Measurements from ENCODE around the gene SLC9A6.
A peak's percentile ranks its signal among the peaks of the same experiment; 100 is the strongest.

Gene SLC9A6

DNA sequence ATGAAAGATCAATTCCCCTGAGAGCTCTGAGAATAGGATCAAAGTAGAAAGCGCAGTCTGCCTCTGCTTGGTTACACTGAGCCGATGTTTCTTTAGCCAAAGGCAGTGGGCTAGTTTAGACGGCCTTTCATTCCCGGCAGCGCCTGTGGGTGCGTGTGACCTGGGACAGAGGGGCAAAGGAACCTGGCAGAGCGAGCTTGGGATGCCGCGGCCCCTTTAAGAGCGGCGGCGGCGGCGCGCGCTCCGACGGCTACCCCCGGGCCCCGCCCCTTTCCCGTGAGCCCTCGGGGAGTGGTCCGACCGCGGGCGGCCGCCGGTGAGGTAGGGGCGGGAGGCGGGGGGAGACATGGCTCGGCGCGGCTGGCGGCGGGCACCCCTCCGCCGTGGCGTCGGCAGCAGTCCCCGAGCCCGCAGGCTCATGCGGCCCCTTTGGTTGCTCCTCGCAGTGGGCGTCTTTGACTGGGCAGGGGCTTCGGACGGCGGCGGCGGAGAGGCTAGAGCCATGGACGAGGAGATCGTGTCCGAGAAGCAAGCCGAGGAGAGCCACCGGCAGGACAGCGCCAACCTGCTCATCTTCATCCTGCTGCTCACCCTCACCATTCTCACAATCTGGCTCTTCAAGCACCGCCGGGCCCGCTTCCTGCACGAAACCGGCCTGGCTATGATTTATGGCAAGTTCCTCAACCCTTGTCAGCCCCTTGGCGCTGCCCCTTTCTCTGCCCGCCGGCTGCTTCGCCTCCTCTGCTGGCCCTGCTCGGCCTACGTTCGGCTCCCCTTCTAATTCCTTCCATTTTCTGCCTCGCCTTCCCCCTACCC lies at the start of gene SLC9A6:
TSS of gene SLC9A6 (plus strand) at position 279 of the 816 bp plus-strand sequence. CDS start at position 503, 224 bp downstream.
- peak; percentile 19 for DNase-seq

DNA sequence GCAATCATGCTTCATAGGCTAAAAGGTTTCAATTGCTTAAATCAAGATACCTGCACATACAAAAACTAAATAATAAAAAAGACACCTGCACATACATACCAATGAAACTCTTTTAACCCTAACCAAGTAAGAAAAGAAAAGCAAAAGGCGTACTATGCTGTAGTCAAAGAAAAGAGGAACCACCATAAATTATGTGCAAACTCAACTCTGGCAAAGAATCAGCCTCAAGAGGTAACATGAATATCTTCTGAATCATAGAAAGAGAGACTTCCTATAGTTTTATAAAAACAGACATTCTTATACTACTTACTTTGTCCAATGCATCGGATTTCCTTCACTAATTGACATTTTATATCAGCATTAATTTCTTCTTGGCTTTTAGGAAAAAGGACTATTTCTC lies 40.7 kb upstream of the SLC9A6 start:
- DNase-seq: no peak

DNA sequence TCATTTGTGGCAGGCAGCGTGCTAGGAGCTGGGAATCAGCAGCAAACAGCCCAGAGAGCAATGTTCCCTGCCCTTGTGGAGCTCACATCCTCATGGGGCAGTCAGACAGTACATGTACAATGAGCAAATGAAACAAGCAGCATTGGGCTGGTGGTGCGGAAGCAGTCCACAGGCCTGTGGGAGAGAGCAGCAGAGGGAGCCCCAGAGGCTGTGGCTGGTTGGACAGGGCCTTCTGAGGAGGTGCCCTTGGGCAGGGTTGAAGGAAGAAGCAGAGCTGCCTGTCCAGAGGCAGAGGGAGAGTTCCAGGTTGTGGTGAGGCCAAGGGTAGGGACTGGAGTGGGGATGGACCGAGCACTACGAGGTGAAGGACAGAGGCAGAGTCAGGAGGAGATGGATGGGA lies 33.9 kb upstream of the SLC9A6 start:
- DNase-seq: no peak

DNA sequence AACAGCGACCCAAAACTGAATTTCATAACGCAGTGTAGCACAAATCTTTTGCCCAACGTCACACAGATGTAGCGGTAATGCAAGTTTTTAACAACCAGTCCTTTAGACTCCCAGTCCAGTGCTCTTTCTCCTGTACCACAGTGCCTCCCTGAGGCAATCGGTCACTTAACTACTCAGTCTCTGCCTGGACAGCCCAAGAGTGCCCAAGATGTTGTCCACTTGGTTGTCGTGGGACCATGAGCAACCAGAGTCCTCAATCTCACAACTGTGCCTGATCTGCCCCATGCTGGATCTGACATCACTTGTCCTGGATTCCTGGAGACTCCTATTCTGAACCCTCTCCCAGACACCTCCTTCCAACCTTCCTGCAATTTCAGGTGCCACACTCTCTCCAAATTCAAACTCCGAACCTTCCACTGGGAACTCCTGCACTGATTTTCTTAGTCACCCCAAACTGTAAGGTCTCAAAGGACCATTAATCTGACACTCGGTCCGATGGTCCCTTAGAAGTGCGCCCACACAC lies 12.1 kb upstream of the SLC9A6 start:
- DNase-seq: no peak

DNA sequence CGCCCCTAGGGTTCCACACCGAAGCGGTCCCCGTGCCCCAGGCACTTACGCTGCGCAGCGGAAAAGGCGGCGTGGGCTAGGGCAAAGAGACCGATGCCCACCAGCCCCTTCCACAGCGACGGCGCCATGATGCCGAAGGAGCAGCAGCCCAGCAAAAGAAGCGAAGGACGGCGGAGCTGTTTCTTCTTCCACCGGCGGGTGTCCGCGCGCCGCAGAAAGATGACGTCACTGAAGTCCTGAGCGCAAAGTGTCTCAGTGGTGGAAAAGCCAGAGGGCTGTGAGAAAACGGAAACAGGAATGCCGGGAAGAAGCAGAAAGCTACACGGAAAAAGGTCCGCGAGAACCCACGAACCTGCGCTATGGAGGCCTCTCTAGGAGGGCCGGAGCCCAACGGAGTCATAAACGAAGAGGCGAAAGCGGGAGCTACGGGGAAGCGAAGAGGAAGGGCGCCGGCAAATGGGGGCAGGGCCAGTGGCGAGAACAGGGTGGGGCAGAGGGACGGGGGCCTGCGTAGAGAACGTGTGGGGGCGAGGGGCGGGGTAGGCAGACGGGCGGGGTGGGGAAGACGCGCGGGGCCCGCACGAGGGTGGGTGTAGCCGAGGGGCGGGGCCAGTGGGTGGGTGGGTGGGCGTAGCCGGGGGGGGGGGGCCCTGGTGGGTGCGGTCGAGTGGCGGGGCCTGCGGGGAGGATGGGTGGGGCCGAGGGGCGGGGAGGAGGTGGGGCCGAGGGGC lies 11.5 kb upstream of the SLC9A6 start, which contains the start of gene MMGT1:
TSS of gene MMGT1 (minus strand) at position 441 of the 731 bp plus-strand sequence. CDS start at position 128, 313 bp downstream.
- peak; percentile 59 for DNase-seq

DNA sequence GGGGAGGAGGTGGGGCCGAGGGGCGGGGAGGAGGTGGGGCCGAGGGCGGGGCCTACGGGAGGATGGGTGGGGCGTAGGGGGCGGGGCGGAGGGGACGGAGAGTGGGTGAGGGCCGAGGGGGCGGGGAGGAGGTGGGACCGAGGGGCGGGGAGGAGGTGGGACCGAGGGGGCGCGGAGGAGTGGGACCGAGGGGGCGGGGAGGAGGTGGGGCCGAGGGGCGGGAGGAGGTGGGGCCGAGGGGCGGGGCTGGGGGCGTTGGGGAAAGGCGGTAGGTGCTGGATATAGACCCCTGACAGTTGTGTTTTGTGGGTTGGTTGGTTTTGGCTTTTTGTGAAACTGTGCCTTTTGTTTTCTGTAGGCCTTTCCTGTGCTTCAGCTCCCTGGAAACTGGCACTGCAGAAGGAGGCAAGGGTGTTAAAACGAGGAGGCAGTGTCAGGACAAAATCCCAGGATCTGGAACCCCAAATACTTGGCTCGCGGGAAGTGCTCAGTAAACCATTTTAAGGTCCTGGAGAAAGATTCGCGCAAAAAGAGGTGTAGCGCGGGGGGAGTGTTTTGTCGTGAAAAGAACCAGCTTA lies 10.9 kb upstream of the SLC9A6 start:
- DNase-seq: no peak

DNA sequence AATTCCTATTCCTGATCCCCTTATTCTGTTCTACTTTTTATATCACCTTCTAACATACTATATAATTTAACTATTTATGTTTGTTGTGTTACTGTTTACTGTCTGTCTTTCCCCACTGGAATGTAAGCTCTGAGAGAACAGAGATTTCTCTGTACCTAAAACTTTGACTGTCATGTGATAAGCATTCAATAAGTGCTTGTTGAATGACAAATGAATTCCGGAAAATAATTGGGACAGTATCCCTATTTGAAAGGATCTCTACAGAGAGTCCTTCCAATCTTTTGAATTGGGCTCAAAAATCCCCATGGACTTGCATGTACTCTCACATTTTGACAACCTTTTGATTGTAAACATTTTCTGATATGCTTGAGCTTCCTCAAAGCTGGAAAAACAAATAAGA lies 9.8 kb upstream of the SLC9A6 start:
- DNase-seq: no peak

DNA sequence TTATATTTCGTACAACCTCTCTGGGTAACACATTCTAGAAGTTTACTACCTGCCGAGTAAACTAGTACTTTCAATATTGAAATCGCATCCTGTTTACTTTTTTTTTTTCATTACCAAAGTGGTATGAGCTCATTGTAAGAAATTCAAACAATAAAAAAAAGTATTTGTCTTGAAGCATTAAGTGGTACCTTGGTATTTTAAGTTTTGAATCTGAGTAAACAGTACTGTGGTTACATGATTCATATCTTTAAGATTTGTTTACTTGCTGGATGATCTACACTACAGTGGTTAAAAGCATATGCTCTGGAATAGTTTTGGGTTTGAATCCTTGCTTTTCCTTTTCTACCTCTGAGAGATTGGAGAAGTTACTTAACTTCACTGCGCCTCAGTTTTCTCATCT lies 7.6 kb upstream of the SLC9A6 start:
- DNase-seq: no peak

DNA sequence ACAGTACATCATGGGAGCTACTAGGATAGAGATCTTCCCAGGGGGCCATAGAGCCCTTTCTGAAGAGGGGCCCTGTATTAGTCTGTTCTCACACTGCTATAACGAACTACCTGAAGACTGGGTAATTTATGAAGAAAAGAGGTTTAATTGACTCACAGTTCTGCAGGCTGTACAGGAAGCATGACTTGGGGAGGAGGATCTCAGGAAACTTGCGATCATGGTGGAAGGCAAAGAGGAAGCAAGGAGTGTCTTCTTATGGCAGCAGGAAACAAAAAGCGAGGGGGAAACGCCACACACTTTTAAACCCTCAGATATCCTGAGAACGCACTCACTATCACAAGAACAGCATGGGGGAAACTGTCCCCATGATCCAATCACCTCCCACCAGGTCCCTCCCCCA lies 4.2 kb upstream of the SLC9A6 start:
- no peak for DNase-seq

DNA sequence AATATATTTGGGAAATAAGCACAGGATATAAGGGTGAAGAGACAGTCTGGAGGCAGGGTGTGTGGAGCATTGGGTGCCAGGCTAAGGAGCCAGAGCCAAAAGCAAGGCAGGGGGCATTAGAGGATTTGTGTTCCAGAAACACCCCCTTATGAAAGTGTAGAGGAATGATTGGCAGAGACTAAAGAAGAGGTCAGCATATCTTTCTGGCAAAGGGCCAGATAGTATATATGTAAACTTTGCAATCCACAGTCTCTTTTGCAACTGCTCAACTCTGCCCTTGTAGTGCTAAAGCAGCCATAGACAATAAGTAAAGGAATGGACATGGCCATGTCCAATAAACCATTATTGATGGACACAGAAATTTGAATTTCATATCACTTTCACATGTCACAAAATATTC lies 3.6 kb upstream of the SLC9A6 start:
- DNase-seq: no peak

DNA sequence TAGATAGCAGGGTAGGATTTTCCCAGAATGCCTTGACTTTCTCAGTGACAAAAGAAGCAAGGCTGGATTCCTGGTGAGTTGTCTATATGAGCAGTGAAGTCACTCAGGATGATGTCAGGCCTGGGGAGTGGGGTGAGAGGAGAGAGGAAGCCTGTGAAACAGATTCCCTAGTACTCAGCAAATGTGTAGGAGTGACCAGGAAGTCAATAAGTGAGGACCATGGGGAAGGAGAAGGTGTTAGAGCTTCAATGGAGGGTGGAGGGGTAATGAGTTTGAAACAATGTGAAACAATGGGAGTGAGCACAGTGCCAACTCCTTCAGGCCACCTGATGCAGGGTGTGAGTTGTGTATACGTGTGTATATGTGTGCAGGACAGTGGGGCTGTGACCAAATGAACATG lies 2.4 kb upstream of the SLC9A6 start:
- no peak for DNase-seq

DNA sequence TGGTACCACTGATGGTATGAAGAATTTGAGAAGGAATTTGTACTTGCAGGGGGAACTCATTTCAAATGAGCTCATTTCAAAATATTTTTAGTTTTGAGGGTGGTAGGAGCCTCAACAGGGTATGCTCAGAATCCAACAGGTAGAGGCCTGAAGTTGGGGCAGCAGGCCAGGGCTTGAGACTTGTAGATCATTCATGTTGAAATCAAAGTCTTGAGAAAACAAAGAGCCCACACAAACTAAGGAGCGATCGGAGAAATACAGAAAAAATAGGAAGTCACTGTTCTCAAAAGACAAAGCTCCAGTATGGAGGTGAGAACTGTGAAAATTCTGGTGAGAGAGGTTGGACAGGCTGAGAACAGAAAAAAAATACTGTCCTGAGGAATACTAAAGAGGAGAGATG lies 979 bp upstream of the SLC9A6 start:
- no peak for DNase-seq

DNA sequence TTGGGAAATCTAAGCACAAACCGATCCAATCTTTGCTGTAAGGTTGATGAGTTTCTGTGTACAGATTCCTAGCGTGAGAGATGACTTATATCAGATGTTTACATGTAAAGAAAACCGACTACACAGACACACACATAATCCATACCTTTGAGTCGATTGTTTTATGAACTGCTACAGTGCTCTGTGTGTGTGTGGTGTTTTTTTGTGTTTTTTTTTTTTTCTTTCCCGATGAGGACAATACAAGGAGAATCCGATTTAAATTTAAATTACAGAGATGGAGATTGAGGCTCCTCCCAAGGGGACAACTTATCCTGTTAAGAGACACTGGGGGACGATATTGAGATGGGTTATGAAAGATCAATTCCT lies 461 bp upstream of the SLC9A6 start:
- no peak for DNase-seq

DNA sequence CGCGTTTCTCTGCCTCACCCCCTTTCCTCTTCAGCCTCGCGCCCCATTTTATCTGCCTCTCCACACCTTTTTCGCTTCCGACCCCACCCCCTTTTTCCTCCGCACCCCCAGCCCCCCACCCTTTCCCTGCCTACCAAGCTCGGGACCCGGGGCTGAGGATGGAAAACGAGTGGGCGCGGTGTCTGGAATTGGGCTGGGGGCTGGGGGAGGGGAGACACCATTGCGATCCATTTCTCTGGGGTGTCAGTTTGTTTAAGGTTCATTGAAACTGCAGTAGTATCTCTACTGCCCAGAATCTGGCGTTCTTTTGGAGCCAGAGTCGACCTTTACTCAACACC lies 707 bp downstream of the SLC9A6 start:
- no peak for DNase-seq

DNA sequence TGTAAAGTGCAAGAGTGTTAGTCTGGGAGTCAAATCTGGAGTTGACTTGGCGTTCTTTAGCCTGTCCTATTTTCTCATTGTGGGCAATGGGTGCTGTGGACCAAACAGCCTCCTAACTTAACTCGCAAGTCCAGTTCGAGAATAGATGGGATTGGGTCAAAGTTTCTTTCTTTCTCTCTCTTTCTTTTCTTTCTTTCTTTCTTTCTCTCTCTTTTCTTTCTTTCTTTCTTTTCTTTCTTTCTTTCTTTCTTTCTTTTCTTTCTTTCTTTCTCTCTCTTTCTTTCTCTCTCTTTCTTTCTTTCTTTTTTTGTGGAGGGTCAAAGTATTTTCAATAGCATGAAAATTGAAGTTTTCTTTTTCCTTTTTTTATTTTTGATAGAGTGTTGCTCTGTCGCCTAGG lies 3.0 kb downstream of the SLC9A6 start:
- DNase-seq: no peak

DNA sequence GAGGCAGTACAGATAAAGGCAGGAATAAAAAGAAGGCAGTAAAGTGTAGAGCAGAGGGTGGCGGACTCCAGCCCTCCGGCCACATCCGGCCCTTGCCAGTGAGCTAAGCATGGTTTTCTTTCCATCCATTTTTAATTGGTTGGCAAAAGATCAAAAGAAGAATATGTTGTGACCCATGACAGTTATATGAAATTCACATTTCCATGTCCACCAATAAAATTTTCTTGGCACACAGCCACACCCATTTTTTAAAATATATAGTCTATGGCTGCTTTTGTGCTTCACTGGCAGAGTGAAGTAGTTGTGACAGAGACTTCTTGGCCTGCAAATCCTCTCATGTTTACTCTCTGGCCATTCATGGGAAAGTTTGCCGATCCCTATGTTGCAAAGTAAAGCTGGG lies 29.8 kb downstream of the SLC9A6 start:
- no peak for DNase-seq

DNA sequence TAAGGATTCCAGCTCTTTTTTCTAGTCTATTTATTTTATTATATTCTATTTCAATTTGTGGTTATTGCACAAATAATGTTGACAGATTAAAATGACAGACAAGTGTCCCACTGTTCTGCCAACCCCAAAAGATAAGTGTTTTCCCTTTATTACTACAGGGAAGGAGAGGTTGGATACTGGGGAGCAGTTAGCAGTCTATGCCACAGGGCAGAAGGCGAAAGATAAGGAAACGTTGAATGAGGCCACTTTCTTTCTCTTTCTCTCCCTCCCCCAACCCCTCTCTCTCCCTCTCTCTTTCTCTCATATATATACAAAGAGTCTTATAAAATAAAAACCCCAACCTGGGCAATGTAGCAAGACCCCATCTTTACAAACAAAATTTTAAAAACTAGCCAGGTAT lies 31.6 kb downstream of the SLC9A6 start:
- DNase-seq: no peak

DNA sequence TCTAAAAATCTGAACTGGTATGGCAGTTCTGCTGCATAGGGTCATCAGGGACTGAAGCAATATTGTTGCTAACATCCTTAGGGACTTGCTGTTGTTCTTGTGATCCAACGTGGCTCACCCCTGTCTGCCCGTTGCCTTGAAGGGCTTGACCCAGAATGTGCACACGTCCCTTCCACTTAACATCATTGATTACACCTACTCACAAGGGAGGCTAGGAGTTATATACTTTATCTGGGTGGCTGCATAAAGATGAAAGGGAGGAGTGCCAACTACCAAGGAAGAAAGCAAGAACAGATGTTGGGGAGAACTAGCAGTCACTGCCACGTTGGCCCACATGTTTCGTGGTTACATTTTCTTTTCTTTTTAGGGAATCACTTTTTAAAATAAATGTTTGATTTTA lies 34.0 kb downstream of the SLC9A6 start:
- no peak for DNase-seq

DNA sequence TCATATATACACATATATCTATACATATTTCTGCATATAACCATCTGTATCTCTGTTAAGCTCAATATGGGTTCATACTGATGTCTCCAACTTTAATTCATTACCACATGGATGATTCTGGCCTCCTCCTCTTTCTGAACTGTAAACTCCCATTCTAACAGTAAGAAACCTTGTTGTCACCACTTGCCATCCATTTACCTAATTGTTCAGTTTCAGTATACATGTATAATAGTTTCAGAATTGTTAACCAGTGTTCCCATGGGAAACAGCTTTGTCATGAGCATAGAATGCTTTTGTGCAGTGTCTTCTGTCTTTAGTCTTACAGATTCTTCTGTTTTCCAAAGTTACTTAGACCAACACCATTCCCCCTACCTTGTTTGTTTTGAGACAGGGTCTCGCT lies 35.9 kb downstream of the SLC9A6 start:
- DNase-seq: no peak

DNA sequence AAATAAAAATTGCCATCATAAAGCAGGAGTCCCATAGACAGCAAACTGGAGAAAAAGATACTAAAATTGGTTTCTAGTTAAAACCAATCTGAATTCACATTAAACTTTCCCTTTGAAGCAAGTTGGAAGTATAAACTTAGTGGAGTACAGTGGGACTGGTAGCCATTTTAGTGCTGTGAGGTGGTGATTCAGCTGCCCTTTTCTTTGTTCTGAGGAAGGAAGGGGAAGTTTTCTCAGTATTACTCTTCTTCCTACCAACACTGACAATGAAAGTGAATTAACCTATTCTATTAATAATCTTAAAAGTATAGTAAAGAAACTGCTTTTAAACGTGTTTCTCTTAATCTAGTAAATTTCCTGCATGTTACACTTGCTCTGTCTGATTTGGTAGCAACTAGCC lies 36.7 kb downstream of the SLC9A6 start:
- DNase-seq: no peak

DNA sequence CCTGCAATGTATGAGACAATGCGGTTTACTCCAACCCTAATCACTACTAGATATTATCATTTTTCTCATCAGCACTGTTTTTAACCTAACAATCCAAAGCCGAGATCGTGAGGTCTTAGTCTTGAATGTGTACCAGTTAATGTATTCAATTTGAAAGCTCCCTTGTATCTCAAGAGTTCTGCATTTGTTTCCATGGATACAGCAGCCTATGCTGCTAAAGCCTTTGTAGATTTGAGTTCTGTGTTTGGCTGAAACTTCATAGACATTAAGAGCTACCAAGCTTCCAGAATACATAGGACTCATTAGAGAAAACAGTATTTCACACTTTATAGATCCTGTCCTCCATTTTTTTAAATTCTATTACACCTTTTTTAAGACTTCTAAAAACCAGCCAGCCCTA lies 39.9 kb downstream of the SLC9A6 start:
- no peak for DNase-seq

DNA sequence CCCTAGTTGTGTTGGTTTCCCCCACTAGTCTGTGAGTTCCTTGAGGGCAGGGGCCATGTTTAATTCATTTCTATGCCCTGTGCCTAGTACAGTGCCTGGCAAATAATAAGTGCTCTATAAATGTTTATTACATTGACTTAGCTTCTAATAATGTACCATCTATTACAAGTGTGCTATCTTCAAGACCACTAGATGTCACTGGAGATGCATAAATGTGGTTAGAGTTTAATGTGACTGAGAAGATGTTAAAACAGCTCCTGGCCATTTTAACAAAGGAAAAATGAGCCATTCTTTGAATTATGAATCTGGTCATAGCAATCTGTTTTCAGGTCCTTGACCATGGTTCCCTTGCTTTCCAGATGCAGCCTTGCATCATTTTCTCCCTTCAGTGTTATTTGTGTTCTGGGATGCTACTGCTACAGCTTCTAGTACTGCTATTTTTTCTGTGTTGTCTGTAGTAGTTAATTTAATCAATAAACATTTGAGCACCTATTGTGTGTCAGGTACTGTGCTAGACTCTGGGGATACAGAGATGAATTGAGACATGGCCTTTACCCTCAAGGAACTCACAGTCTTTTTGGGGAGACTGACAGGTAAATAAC lies 43.2 kb downstream of the SLC9A6 start:
- DNase-seq: peak; percentile 1

DNA sequence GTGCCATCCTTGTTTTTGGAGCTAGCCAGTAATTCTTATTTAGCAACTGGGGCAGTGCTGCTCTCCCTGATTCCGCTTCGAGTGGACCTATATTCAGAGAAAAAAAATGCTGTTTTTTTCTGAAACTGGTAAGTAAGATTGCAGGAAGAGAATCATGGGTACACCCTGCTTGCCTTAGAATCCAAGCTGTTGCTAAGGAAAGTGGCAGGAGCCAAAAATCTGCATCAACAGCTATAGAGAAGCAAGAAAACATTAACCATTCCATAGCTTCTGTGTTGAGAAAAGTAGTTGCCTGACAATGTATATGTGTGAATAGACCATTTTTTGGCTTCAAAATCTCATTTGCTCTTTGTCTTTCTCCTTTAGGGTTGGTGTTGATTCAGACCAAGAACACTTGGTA lies 44.5 kb downstream of the SLC9A6 start:
- no peak for DNase-seq
